Stimulated activated CD4-positive, alpha-beta T cell treated with anti-CD3 and anti-CD28 coated beads, Interleukin-12 subunit alpha, Interleukin-12 subunit beta, amount 100 ng/mL, for 24 hours (primary cell): Measurements from ENCODE around the gene HNF1A.

Source experiments
- DNase-seq, 2 experiments: peaks; one replicate each; pipeline ENCODE4 v3.0.0-alpha.2; 2020; ENCODE audit warnings: low read depth in 2 of 2

The HNF1A gene

GRCh38 chr12:121050725-121051124 lies 72.4 kb downstream of the HNF1A start:
- no peak for DNase-seq
